IPS-11a (cell line): Measurements from ENCODE around the gene SLAMF9.
"Not testable (repeated sequence)": the region's sequence is repeated elsewhere in the genome, so short reads cannot be mapped to it uniquely, and the experiment has no call there.

ENCODE experiments used
- H3K4me3 ChIP-seq: one replicate; pipeline ENCODE4 v1.5.1; 2013; ENCODE audit warnings: low read depth, low read length, control low read depth

Gene SLAMF9

GRCh38 chr1:159922511-159923202 lies 31.4 kb downstream of the SLAMF9 start:
- no peak overlapping the region for H3K4me3 ChIP-seq

- H3K4me3 ChIP-seq, result no peak overlapping the region
Measured at GRCh38 chr1:159921700-159922504, 32.1 kb downstream of the SLAMF9 start.

- H3K4me3 ChIP-seq, result no peak overlapping the region
Measured at GRCh38 chr1:159921251-159921650, 32.8 kb downstream of the SLAMF9 start.

- no peak overlapping the region for H3K4me3 ChIP-seq
Measured at GRCh38 chr1:159920651-159921050, 33.4 kb downstream of the SLAMF9 start.

GRCh38 chr1:159920202-159920601 lies 33.8 kb downstream of the SLAMF9 start:
- no peak overlapping the region for H3K4me3 ChIP-seq

GRCh38 chr1:159919236-159919865 lies 34.7 kb downstream of the SLAMF9 start:
- H3K4me3 ChIP-seq, result no peak overlapping the region

GRCh38 chr1:159918352-159919200 lies 35.5 kb downstream of the SLAMF9 start:
- H3K4me3 ChIP-seq, result no peak overlapping the region

- H3K4me3 ChIP-seq, result no peak overlapping the region
Measured at GRCh38 chr1:159917533-159918351, 36.3 kb downstream of the SLAMF9 start.

GRCh38 chr1:159916242-159917051 lies 37.6 kb downstream of the SLAMF9 start:
- no peak overlapping the region for H3K4me3 ChIP-seq

GRCh38 chr1:159915571-159916241 lies 38.3 kb downstream of the SLAMF9 start:
- no peak overlapping the region for H3K4me3 ChIP-seq

- no peak overlapping the region for H3K4me3 ChIP-seq
Measured at GRCh38 chr1:159914252-159915018, 39.6 kb downstream of the SLAMF9 start.

GRCh38 chr1:159913451-159914192 lies 40.4 kb downstream of the SLAMF9 start:
- H3K4me3 ChIP-seq, result no peak overlapping the region

GRCh38 chr1:159911326-159912070 lies 42.5 kb downstream of the SLAMF9 start:
- no peak overlapping the region for H3K4me3 ChIP-seq

- H3K4me3 ChIP-seq, result no peak overlapping the region
Measured at GRCh38 chr1:159908031-159908940, 45.8 kb downstream of the SLAMF9 start.

- no peak overlapping the region for H3K4me3 ChIP-seq
Measured at GRCh38 chr1:159906960-159907359, 47.1 kb downstream of the SLAMF9 start.

GRCh38 chr1:159904036-159904435 lies 50.0 kb downstream of the SLAMF9 start:
- H3K4me3 ChIP-seq, result not testable (repeated sequence)
